Colonic mucosa (tissue), 4 donors: ENCODE results near the gene ADAM21. TPM values are rescaled to one million over a fixed set of nuclear protein-coding genes. Genes with fewer than 3 reads are reported as not detected.
"Not testable (repeated sequence)": the region's sequence is repeated elsewhere in the genome, so short reads cannot be mapped to it uniquely, and the experiment has no call there.

Experiments used
- DNase-seq: peaks from one replicate; pipeline ENCODE4 v3.0.0-alpha.2; 2020
- H3K27ac ChIP-seq: fragments of 200-600 bp; one replicate; pipeline ENCODE4 v1.8.0; 2021
- H3K27me3 ChIP-seq: fragments of 200-600 bp; one replicate; pipeline ENCODE4 v1.8.0; 2021
- H3K36me3 ChIP-seq: fragments of 200-600 bp; one replicate; pipeline ENCODE4 v1.8.0; 2021
- H3K4me1 ChIP-seq: fragments of 200-600 bp; one replicate; pipeline ENCODE4 v1.8.0; 2021; ENCODE audit warnings: mild to moderate bottlenecking
- H3K4me3 ChIP-seq: fragments of 200-600 bp; one replicate; pipeline ENCODE4 v1.8.0; 2021
- H3K9ac ChIP-seq, 2 donors: one replicate each; pipeline ENCODE4 v1.7.0; 2013; ENCODE audit warnings: control low read depth in 2 of 2, low read depth in 2 of 2, low read length in 2 of 2
- H3K9me3 ChIP-seq: fragments of 200-600 bp; one replicate; pipeline ENCODE4 v1.8.0; 2021
- intact Hi-C: fragments of 100-400 bp; cut with DNase I; formaldehyde crosslinking; loops from one replicate; pipeline ENCODE4 v1.14.1; 2022
- total RNA-seq, 2 donors: library from RNA; stranded (reverse); fragmentation: NEBNext Ultra II Directional in 1 of 2; extraction: Animal tissue kit (Norgen Biotek cat#: 25700) in 1 of 2; gene quantifications; one replicate each; pipeline ENCODE4 v1.2.1, GENCODE V29; 2021
- TF ChIP-seq, protein P1 (sequence below): fragments of 200-600 bp; IDR thresholded peaks from one replicate; pipeline ENCODE4 v1.8.0; 2022; ENCODE audit warnings: antibody characterized with exemption, mild to moderate bottlenecking
- donor health status: healthy.
- donor health status: DM: no; HTN: no; CAD: no.
- donor health status: DM: no; HTN: no; CAD: no.

ADAM21 gene
- not detected for total RNA-seq

DNA sequence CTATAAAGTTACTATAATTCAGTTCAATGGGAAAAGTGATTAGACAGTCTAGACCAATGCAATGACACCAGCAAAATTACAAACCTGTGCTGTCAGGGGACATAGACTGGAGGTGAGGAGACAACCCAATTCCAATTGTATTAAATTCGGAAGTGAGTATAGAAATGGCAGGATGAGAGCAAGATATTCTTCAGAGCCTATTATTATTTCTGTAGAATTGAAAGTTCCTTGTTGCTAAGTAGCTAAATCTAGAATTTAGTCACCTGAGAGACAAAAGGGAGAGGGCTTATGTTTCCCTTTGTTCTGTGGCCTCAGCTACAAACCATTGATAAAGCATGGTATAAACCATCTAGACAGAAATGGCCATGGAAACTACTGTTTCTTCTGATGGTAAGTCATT lies at the start of gene ADAM21:
ADAM21 (plus strand) TSS at position 301 of the 400 bp plus-strand sequence. CDS start 5,326 bp downstream, outside the sequence.
- H3K4me1 ChIP-seq, result no peaks in the 10 kb centered on the region
- no peaks in the 10 kb centered on the region for H3K9me3 ChIP-seq
- no peak within 1 kb of the TSS for H3K27ac ChIP-seq
- no peaks in the 10 kb centered on the region for H3K36me3 ChIP-seq
- no peak within 1 kb of the TSS for H3K9ac ChIP-seq
- no peaks in the 10 kb centered on the region for H3K27me3 ChIP-seq
- no peak for DNase-seq
- TF ChIP-seq, protein P1, sequence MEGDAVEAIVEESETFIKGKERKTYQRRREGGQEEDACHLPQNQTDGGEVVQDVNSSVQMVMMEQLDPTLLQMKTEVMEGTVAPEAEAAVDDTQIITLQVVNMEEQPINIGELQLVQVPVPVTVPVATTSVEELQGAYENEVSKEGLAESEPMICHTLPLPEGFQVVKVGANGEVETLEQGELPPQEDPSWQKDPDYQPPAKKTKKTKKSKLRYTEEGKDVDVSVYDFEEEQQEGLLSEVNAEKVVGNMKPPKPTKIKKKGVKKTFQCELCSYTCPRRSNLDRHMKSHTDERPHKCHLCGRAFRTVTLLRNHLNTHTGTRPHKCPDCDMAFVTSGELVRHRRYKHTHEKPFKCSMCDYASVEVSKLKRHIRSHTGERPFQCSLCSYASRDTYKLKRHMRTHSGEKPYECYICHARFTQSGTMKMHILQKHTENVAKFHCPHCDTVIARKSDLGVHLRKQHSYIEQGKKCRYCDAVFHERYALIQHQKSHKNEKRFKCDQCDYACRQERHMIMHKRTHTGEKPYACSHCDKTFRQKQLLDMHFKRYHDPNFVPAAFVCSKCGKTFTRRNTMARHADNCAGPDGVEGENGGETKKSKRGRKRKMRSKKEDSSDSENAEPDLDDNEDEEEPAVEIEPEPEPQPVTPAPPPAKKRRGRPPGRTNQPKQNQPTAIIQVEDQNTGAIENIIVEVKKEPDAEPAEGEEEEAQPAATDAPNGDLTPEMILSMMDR, result no peak
- no peak within 1 kb of the TSS for H3K4me3 ChIP-seq
- intact Hi-C loops, result no loop called here

DNA sequence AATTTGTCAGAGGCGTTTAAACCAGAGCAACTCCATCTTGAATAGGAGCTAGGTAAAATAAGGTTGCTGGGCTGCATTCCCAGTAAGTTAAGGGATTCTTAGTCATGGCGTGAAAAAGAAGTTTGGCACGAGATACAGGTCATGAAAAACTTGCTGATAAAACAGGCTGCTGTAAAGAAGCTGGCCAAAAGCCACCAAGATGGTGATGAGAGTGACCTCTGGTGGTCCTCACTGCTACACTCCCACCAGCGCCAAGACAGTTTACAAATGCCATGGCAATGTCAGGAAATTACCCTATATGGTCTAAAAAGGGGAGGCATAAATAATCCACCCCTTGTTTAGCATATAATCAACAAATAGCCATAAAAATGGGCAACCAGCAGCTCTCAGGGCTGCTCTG lies 48.6 kb upstream of the ADAM21 start:
- H3K4me1 ChIP-seq, intact Hi-C loops, H3K36me3 ChIP-seq, H3K4me3 ChIP-seq, H3K9ac ChIP-seq, H3K27ac ChIP-seq, H3K9me3 ChIP-seq, H3K27me3 ChIP-seq: not testable (repeated sequence)
- peak; percentile 43 for DNase-seq

DNA sequence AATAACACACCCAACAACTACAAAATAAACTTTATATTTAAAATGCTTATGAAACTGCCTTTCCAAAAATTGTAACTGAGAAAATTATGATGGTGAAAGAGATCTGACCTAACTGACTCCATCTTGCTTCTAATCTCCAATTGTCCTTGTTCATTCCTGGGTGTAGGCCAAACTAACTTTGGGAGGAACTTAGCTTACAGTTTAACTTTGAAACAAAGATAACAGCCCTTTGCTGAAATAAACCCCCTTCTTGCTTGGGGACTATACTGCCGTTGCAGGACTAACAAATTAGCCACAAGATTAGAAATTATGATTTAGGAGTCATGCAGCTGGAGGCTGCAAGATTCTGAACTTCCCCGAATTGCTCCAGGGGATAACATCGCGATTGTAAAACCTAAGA lies 45.8 kb upstream of the ADAM21 start:
- H3K4me3 ChIP-seq, H3K9me3 ChIP-seq, H3K9ac ChIP-seq, H3K4me1 ChIP-seq, DNase-seq, H3K27me3 ChIP-seq, H3K36me3 ChIP-seq, intact Hi-C loops, H3K27ac ChIP-seq: not testable (repeated sequence)

DNA sequence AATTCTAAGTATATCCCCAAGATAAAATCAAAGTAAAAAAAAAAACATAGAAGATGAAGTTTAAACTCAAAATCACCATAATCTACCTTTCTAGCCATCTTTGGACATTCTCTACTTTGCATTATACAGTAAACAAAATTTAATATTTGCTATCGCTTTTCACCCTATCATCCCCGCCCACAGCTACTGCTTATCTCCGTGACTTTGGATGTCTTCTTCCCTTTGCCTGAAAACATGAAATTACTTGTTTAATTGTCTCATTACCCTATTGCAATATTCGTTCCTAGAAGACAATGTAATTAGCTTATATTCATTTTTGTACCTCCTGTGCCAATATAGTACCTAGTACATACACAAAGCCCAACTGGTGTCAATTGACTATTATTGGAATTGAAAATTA lies 44.4 kb upstream of the ADAM21 start:
- Histone ChIP-seq H3K4me3 (no peak overlapping the region), H3K9ac (no peak overlapping the region), H3K36me3 (no peaks in the 10 kb centered on the region), H3K4me1 (no peaks in the 10 kb centered on the region), H3K27ac (no peak overlapping the region), H3K27me3 (no peaks in the 10 kb centered on the region), H3K9me3 (no peaks in the 10 kb centered on the region)
- TF ChIP-seq, protein P1, result no peak
- no peak for DNase-seq
- intact Hi-C loops, result no loop called here

DNA sequence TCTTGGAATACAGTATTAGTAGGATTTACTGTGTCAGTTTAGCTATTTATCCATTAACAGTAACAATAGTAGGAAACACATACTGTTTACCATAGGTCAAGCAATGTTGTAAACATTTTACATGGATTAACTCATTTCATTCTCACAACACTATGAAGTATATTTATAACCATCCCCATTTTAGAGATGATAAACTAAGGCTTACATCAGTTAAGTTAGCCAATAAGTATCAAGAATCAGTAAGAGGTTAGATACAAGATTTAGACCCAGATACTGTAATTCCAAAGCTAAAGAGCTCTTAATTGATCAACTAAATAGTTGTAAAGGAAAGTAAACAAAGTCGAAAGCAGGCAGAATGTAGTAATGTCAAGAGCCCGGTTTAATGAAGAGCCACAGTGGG lies 36.2 kb upstream of the ADAM21 start:
- H3K27me3 ChIP-seq, result no peaks in the 10 kb centered on the region
- TF ChIP-seq, protein P1, result no peak
- no peaks in the 10 kb centered on the region for H3K36me3 ChIP-seq
- no peak overlapping the region for H3K9ac ChIP-seq
- DNase-seq, result no peak
- no peaks in the 10 kb centered on the region for H3K9me3 ChIP-seq
- no peak overlapping the region for H3K27ac ChIP-seq
- intact Hi-C loops, result no loop called here
- H3K4me1 ChIP-seq, result no peaks in the 10 kb centered on the region
- H3K4me3 ChIP-seq, result peak overlapping the region; percentile 77

DNA sequence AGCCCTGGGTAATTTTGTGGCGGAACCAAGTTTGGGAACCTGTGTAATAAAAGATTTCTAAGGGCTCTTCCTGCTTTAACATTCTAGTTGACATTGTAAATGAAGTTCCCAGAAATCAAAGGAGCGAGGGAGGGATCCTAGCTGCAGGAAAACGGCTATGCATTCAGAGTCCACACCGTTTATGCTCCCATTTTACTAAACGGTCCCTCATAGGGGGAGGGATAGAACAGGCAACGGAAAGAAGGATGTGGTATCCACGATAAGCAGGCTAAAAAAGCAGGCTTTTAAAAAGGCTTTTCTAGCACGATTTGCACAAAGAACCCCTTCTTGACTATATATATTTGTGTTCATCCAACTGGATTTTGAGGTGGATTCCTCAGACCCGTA lies 35.6 kb upstream of the ADAM21 start:
- Histone ChIP-seq H3K27me3 (no peaks in the 10 kb centered on the region), H3K4me3 (peak overlapping the region; percentile 77), H3K4me1 (no peaks in the 10 kb centered on the region), H3K36me3 (no peaks in the 10 kb centered on the region), H3K9ac (peak overlapping the region; percentile 57 to 60), H3K9me3 (no peaks in the 10 kb centered on the region), H3K27ac (peak overlapping the region; percentile 85)
- intact Hi-C loops, result no loop called here
- no peak for DNase-seq
- TF ChIP-seq, protein P1, result no peak
